EH (cell line): Measurements from ENCODE around the gene ZDHHC14.
A peak's percentile ranks its signal among the peaks of the same experiment; 100 is the strongest.
"Not testable (repeated sequence)": the region's sequence is repeated elsewhere in the genome, so short reads cannot be mapped to it uniquely, and the experiment has no call there.

Experiments
- DNase-seq: peaks from one replicate; pipeline ENCODE4 v3.0.0-alpha.2; 2015; ENCODE audit warnings: low read depth

ZDHHC14 gene

GRCh38 chr6:157443066-157443800 lies 62.2 kb downstream of the ZDHHC14 start:
- peak; percentile 84 for DNase-seq

- DNase-seq, result no peak
Observed at GRCh38 chr6:157445277-157446009, 64.5 kb downstream of the ZDHHC14 start.

GRCh38 chr6:157447735-157448134 lies 66.7 kb downstream of the ZDHHC14 start:
- no peak for DNase-seq

- peak; percentile 67 for DNase-seq
Observed at GRCh38 chr6:157449610-157450009, 68.6 kb downstream of the ZDHHC14 start.

- DNase-seq, result no peak
Observed at GRCh38 chr6:157450931-157451742, 70.1 kb downstream of the ZDHHC14 start.

- no peak for DNase-seq
Observed at GRCh38 chr6:157452096-157452495, 71.1 kb downstream of the ZDHHC14 start.

GRCh38 chr6:157453131-157453530 lies 72.1 kb downstream of the ZDHHC14 start:
- DNase-seq, result no peak

- no peak for DNase-seq
Observed at GRCh38 chr6:157453978-157454377, 73.0 kb downstream of the ZDHHC14 start.

GRCh38 chr6:157454762-157455714 lies 74.0 kb downstream of the ZDHHC14 start:
- DNase-seq, result no peak

GRCh38 chr6:157455731-157456523 lies 74.9 kb downstream of the ZDHHC14 start:
- DNase-seq, result no peak

GRCh38 chr6:157456524-157456829 lies 75.5 kb downstream of the ZDHHC14 start:
- DNase-seq, result no peak

GRCh38 chr6:157457787-157458186 lies 76.8 kb downstream of the ZDHHC14 start:
- DNase-seq, result no peak

- DNase-seq, result no peak
Observed at GRCh38 chr6:157459327-157459726, 78.3 kb downstream of the ZDHHC14 start.

GRCh38 chr6:157460182-157460999 lies 79.4 kb downstream of the ZDHHC14 start:
- DNase-seq, result peak; percentile 68

- peak; percentile 31 for DNase-seq
Observed at GRCh38 chr6:157461000-157461915, 80.3 kb downstream of the ZDHHC14 start.

- no peak for DNase-seq
Observed at GRCh38 chr6:157462956-157463742, 82.2 kb downstream of the ZDHHC14 start.

- DNase-seq, result not testable (repeated sequence)
Observed at GRCh38 chr6:157463743-157464135, 82.7 kb downstream of the ZDHHC14 start.
